Anterior cingulate cortex (tissue), 58 donors: Measurements from ENCODE around the gene C1QTNF3.

Source experiments
- DNase-seq, 58 donors: peaks; one replicate each; lab custom pipeline; 2025; lab: John Stamatoyannopoulos, UW

C1QTNF3 gene

GRCh38 chr5:34002629-34003328 lies 40.2 kb downstream of the C1QTNF3 start:
- no peak for DNase-seq

- DNase-seq = peak in 35 of 58 donors; percentile 6 to 71 (median 17)
Measured at GRCh38 chr5:34001241-34001841, 41.7 kb downstream of the C1QTNF3 start.

- DNase-seq = no peak
Measured at GRCh38 chr5:33999978-34000377, 43.0 kb downstream of the C1QTNF3 start.

GRCh38 chr5:33997331-33997983 lies 45.6 kb downstream of the C1QTNF3 start:
- DNase-seq = peak in 46 of 58 donors; percentile 3 to 80 (median 24)

GRCh38 chr5:33995865-33996264 lies 47.1 kb downstream of the C1QTNF3 start:
- DNase-seq = no peak

- DNase-seq = no peak
Measured at GRCh38 chr5:33994845-33995244, 48.2 kb downstream of the C1QTNF3 start.

- no peak for DNase-seq
Measured at GRCh38 chr5:33992864-33993263, 50.1 kb downstream of the C1QTNF3 start.

GRCh38 chr5:33985447-33985846 lies 57.6 kb downstream of the C1QTNF3 start:
- no peak for DNase-seq

GRCh38 chr5:33984671-33985124 lies 58.3 kb downstream of the C1QTNF3 start, which contains the start of gene SLC45A2:
Gene SLC45A2, minus strand, starts transcription at chr5:33984693. Its CDS starts 110 bp downstream, at chr5:33984583.
- DNase-seq = no peak

- no peak for DNase-seq
Measured at GRCh38 chr5:33984178-33984577, 58.8 kb downstream of the C1QTNF3 start.

- no peak for DNase-seq
Measured at GRCh38 chr5:33981408-33982162, 61.4 kb downstream of the C1QTNF3 start.

- DNase-seq = no peak
Measured at GRCh38 chr5:33980030-33980429, 63.0 kb downstream of the C1QTNF3 start.

- DNase-seq = no peak
Measured at GRCh38 chr5:33978306-33978705, 64.7 kb downstream of the C1QTNF3 start.

GRCh38 chr5:33976307-33976706 lies 66.7 kb downstream of the C1QTNF3 start:
- no peak for DNase-seq

GRCh38 chr5:33975852-33976251 lies 67.2 kb downstream of the C1QTNF3 start:
- DNase-seq = no peak

GRCh38 chr5:33973271-33973670 lies 69.7 kb downstream of the C1QTNF3 start:
- no peak for DNase-seq

GRCh38 chr5:33969572-33970452 lies 73.2 kb downstream of the C1QTNF3 start:
- DNase-seq = peak in 5 of 58 donors; percentile 1 to 16 (median 6)

- DNase-seq = no peak
Measured at GRCh38 chr5:33968211-33969005, 74.6 kb downstream of the C1QTNF3 start.
